ENCODE measurements around the gene OR51M1.

- TF ChIP-seq SPI1 (IDR thresholded peaks at IDR 0.05; ENCODE audit: low read depth, low read length) (no peak), TAF1 (IDR thresholded peaks at IDR 0.05; ENCODE audit: low read depth, low read length) (no peak), POLR2A (IDR thresholded peaks at IDR 0.05; ENCODE audit: low read depth, low read length) (no peak), POLR2AphosphoS5 (IDR thresholded peaks at IDR 0.05; ENCODE audit: low read depth, low read length) (no peak)
Observed at GRCh38 chr11:5421811-5422210, 38.2 kb downstream of the OR51M1 start, which contains the start of gene OR51Q1.

All from GM12891 (cell line).